Neutrophil (primary cell): ENCODE data around the gene ETFBKMT.

ENCODE experiments used
- H3K27ac ChIP-seq: fragments of 200-600 bp; sonication (generic); 2 replicates; pipeline ENCODE4 v1.5.1; 2016; ENCODE audit warnings: mild to moderate bottlenecking, moderate library complexity
- H3K27me3 ChIP-seq: fragments of 200-600 bp; sonication (generic); 2 replicates; pipeline ENCODE4 v1.6.0; 2016; ENCODE audit warnings: mild to moderate bottlenecking
- H3K36me3 ChIP-seq: fragments of 200-600 bp; sonication (generic); 2 replicates; pipeline ENCODE4 v1.5.1; 2017
- H3K4me1 ChIP-seq, 2 experiments: fragments of 200-600 bp in 1 of 2; sonication (generic) in 1 of 2; 1 replicate in 1 of 2; 2 replicates in 1 of 2; pipeline versions ENCODE4 v1.5.1 to v1.6.1; 2013 to 2016; ENCODE audit warnings: low read depth in 1 of 2, low read length in 1 of 2, mild to moderate bottlenecking in 1 of 2, moderate library complexity in 1 of 2; ENCODE audit not compliant: control insufficient read depth in 1 of 2, insufficient read depth in 1 of 2
- H3K4me3 ChIP-seq, 2 experiments: fragments of 200-600 bp in 1 of 2; sonication (generic) in 1 of 2; 1 replicate in 1 of 2; 2 replicates in 1 of 2; pipeline ENCODE4 v1.5.1; 2013 to 2016; ENCODE audit warnings: low read depth in 1 of 2, low read length in 1 of 2, mild to moderate bottlenecking in 1 of 2, moderate library complexity in 1 of 2
- H3K9me3 ChIP-seq: fragments of 200-600 bp; sonication (generic); 2 replicates; pipeline ENCODE4 v1.5.1; 2016
- TF ChIP-seq, protein P1 (sequence below): fragments of 200-600 bp; sonication (generic); IDR thresholded peaks from 2 replicates; pipeline ENCODE4 v1.5.1; 2016; ENCODE audit warnings: antibody characterized with exemption

ETFBKMT gene

DNA sequence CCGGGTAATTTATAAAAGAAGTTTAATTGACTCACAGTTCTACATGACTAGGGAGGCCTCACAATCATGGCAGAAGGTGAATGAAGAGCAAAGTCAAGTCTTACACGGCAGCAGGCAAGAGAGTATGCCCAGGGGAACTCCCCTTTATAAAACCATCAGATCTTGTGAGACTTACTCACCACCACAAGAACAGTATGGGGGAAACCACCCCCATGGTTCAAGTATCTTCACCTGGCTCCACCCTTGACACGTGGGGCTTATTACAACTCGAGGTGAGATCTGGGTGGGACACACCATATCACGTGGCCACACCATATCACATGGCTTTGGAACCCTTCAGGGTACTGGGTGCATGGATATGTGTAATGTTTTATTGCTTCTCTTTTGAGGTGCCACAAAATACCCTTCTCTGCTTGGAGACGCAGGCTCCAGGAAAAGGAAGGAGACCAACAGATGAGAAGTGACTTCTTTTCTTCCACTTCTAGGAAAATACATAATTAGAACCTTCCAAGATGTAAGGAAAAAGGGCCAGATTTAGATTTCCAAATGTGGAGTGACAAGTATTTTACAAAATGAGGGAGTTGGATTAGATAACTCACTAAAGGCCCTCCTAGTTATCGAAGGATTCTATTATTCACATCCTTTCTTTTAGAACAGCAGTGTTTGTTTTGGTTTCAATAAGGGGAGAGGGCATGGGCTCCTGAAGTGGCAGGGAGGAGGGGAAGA lies 33.1 kb upstream of the ETFBKMT start:
- TF ChIP-seq, protein P1, sequence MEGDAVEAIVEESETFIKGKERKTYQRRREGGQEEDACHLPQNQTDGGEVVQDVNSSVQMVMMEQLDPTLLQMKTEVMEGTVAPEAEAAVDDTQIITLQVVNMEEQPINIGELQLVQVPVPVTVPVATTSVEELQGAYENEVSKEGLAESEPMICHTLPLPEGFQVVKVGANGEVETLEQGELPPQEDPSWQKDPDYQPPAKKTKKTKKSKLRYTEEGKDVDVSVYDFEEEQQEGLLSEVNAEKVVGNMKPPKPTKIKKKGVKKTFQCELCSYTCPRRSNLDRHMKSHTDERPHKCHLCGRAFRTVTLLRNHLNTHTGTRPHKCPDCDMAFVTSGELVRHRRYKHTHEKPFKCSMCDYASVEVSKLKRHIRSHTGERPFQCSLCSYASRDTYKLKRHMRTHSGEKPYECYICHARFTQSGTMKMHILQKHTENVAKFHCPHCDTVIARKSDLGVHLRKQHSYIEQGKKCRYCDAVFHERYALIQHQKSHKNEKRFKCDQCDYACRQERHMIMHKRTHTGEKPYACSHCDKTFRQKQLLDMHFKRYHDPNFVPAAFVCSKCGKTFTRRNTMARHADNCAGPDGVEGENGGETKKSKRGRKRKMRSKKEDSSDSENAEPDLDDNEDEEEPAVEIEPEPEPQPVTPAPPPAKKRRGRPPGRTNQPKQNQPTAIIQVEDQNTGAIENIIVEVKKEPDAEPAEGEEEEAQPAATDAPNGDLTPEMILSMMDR, result no peak
- Histone ChIP-seq H3K9me3 (no peaks in the 10 kb centered on the region), H3K36me3 (no peaks in the 10 kb centered on the region), H3K4me3 (no peak overlapping the region), H3K27ac (no peak overlapping the region), H3K27me3 (no peaks in the 10 kb centered on the region), H3K4me1 (no peaks in the 10 kb centered on the region)

DNA sequence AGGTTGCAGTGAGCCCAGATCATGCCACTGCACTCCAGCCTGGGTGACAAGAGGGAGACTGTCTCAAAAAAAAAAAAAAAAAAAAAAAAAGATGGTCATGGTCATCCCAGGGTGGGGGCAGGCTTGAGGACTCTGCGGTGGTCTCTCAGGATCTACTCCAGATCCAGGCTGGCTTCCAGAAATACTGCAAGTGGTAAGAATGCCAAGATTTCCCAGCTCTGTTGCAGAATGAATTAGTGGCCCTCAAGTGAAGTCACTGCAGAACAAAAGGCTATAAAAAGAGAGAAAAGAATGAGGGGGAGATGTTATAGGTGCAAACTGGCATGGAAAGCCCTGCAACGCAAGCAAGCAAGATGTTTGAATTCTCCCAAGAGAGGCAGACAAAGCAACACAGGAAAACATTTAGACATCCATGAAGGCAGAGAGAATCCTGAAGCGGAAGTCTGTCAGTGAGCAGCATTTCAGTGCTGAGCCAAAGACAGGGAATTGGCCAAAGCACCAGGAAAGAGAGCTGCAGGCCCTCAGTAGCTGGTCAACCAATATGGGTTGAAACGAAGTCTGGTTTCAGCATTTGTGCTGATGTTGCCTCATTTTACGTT lies 31.9 kb upstream of the ETFBKMT start:
- Histone ChIP-seq H3K36me3 (no peaks in the 10 kb centered on the region), H3K27ac (no peak overlapping the region), H3K4me1 (no peaks in the 10 kb centered on the region), H3K4me3 (no peak overlapping the region), H3K27me3 (no peaks in the 10 kb centered on the region), H3K9me3 (no peaks in the 10 kb centered on the region)
- TF ChIP-seq, protein P1, result no peak

GRCh38 chr12:31629756-31630732 lies 29.4 kb upstream of the ETFBKMT start:
- no peaks in the 10 kb centered on the region for H3K9me3 ChIP-seq
- H3K4me1 ChIP-seq, result no peaks in the 10 kb centered on the region
- H3K27ac ChIP-seq, result no peak overlapping the region
- TF ChIP-seq, protein P1, result no peak
- no peak overlapping the region for H3K4me3 ChIP-seq
- H3K36me3 ChIP-seq, result no peaks in the 10 kb centered on the region
- H3K27me3 ChIP-seq, result no peaks in the 10 kb centered on the region

DNA sequence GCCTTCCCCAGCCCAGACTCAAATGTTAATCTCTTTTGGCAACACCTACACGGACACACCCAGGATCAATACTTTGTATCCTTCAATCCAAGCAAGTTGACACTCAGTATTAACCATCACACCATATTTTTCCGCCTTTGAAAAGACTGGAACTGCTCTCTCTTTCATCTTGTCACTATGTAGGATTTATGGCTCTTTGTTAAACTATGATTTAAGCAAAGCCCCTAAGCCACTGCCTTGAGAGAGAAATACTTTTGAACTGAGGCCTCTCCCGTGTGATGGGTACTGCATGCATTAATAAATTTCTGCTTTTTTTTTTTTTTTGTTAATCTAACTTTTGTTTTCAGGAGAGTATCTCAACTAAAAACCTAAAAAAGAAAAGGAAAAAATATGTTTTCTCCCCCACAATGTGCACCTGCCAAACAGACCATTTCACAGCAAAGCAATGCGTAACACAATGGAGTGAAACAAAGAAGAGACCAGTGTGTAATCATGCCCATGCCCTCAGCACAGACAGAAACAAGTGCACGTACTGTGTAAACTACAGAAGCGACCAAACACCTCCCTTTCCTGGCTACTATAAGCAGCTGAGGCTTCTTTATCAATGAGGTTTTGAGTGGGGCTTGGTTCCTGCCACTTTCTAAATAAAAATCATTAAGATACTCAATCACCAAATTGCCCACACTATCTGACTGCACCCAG lies 28.3 kb upstream of the ETFBKMT start:
- no peaks in the 10 kb centered on the region for H3K4me1 ChIP-seq
- no peaks in the 10 kb centered on the region for H3K36me3 ChIP-seq
- TF ChIP-seq, protein P1, result no peak
- H3K27me3 ChIP-seq, result no peaks in the 10 kb centered on the region
- no peaks in the 10 kb centered on the region for H3K9me3 ChIP-seq
- H3K27ac ChIP-seq, result no peak overlapping the region
- no peak overlapping the region for H3K4me3 ChIP-seq

GRCh38 chr12:31631809-31632208 lies 27.7 kb upstream of the ETFBKMT start:
- no peak overlapping the region for H3K4me3 ChIP-seq
- H3K27me3 ChIP-seq, result no peaks in the 10 kb centered on the region
- H3K9me3 ChIP-seq, result no peaks in the 10 kb centered on the region
- no peaks in the 10 kb centered on the region for H3K36me3 ChIP-seq
- TF ChIP-seq, protein P1, result no peak
- peaks cover 3 to 4% of the 10 kb centered on the region in 2 experiments for H3K4me1 ChIP-seq
- H3K27ac ChIP-seq, result no peak overlapping the region
